ENCODE data around the gene GMEB1. TPM values are rescaled to one million over a fixed set of nuclear protein-coding genes. Genes with fewer than 3 reads are reported as not detected.

The GMEB1 gene
- total RNA-seq, 1 donor from 2014 or later = 17.9 TPM

DNA sequence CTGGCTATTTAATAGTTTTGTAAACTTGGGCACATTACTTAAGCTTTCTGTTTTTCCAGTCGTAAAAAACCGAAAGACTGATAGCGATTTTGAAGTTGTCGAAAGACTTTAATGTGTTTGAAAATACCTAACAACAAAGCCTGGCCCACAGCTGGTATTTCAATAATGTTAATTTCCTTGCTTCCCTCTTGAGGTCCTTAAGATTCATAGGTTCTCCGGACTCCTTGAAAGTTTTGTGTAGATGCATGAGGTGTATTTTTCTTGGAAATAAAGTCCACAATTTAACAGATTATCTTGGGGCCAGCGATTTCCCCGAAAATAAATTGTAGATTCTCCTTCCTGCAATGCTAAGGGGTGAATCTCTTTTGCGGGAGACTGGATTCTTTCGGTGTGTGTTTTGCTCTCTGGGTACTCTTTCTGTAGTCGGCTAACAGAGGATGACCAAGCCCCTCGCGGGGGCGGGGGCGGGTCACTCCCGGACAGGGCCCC lies 67.4 kb downstream of the GMEB1 start:
- TF ChIP-seq, protein P1, sequence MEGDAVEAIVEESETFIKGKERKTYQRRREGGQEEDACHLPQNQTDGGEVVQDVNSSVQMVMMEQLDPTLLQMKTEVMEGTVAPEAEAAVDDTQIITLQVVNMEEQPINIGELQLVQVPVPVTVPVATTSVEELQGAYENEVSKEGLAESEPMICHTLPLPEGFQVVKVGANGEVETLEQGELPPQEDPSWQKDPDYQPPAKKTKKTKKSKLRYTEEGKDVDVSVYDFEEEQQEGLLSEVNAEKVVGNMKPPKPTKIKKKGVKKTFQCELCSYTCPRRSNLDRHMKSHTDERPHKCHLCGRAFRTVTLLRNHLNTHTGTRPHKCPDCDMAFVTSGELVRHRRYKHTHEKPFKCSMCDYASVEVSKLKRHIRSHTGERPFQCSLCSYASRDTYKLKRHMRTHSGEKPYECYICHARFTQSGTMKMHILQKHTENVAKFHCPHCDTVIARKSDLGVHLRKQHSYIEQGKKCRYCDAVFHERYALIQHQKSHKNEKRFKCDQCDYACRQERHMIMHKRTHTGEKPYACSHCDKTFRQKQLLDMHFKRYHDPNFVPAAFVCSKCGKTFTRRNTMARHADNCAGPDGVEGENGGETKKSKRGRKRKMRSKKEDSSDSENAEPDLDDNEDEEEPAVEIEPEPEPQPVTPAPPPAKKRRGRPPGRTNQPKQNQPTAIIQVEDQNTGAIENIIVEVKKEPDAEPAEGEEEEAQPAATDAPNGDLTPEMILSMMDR (IDR thresholded peaks at IDR 0.05) = no peak
- DNase-seq (ENCODE audit: extremely low spot score, unreplicated experiment) = no peak
- Mint-ChIP-seq H3K27me3 (ENCODE audit: unreplicated experiment) (no peaks in the 10 kb centered on the region), H3K4me1 (ENCODE audit: unreplicated experiment) (peaks cover 28% of the 10 kb centered on the region), H3K4me3 (ENCODE audit: unreplicated experiment) (peak overlapping the region; percentile 97), H3K27ac (ENCODE audit: unreplicated experiment) (peak overlapping the region; percentile 95), H3K36me3 (ENCODE audit: unreplicated experiment) (peaks cover 15% of the 10 kb centered on the region), H3K9me3 (ENCODE audit: unreplicated experiment) (no peaks in the 10 kb centered on the region)

GRCh38 chr1:28736450-28737306 lies 68.1 kb downstream of the GMEB1 start, which contains the start of gene YTHDF2:
YTHDF2 (plus strand) TSS chr1:28736940; CDS start chr1:28737121, 181 bp downstream.
- DNase-seq (ENCODE audit: extremely low spot score, unreplicated experiment) = peak; percentile 99
- Mint-ChIP-seq H3K36me3 (ENCODE audit: unreplicated experiment) (peaks cover 15% of the 10 kb centered on the region), H3K4me3 (ENCODE audit: unreplicated experiment) (peak within 1 kb of the TSS; percentile 97), H3K27ac (ENCODE audit: unreplicated experiment) (peak within 1 kb of the TSS; percentile 95), H3K9me3 (ENCODE audit: unreplicated experiment) (no peaks in the 10 kb centered on the region), H3K27me3 (ENCODE audit: unreplicated experiment) (no peaks in the 10 kb centered on the region), H3K4me1 (ENCODE audit: unreplicated experiment) (peaks cover 28% of the 10 kb centered on the region)
- TF ChIP-seq, protein P1 (IDR thresholded peaks at IDR 0.05) = peak; percentile 98

- Mint-ChIP-seq H3K4me3 (ENCODE audit: unreplicated experiment) (peak overlapping the region; percentile 97), H3K4me1 (ENCODE audit: unreplicated experiment) (peaks cover 28% of the 10 kb centered on the region), H3K27me3 (ENCODE audit: unreplicated experiment) (no peaks in the 10 kb centered on the region), H3K36me3 (ENCODE audit: unreplicated experiment) (peaks cover 20% of the 10 kb centered on the region), H3K27ac (ENCODE audit: unreplicated experiment) (peak overlapping the region; percentile 95), H3K9me3 (ENCODE audit: unreplicated experiment) (no peaks in the 10 kb centered on the region)
- TF ChIP-seq, protein P1 (IDR thresholded peaks at IDR 0.05) = no peak
- no peak for DNase-seq (ENCODE audit: extremely low spot score, unreplicated experiment)
Measured at GRCh38 chr1:28737307-28738132, 68.9 kb downstream of the GMEB1 start.

GRCh38 chr1:28740118-28740517 lies 71.5 kb downstream of the GMEB1 start:
- H3K36me3 Mint-ChIP-seq (ENCODE audit: unreplicated experiment) = peaks cover 40% of the 10 kb centered on the region
- no peak for DNase-seq (ENCODE audit: extremely low spot score, unreplicated experiment)
- H3K4me3 Mint-ChIP-seq (ENCODE audit: unreplicated experiment) = no peak overlapping the region
- peaks cover 42% of the 10 kb centered on the region for H3K4me1 Mint-ChIP-seq (ENCODE audit: unreplicated experiment)
- TF ChIP-seq, protein P1 (IDR thresholded peaks at IDR 0.05) = no peak
- no peaks in the 10 kb centered on the region for H3K9me3 Mint-ChIP-seq (ENCODE audit: unreplicated experiment)
- no peak overlapping the region for H3K27ac Mint-ChIP-seq (ENCODE audit: unreplicated experiment)
- H3K27me3 Mint-ChIP-seq (ENCODE audit: unreplicated experiment) = no peaks in the 10 kb centered on the region
